T-helper 17 cell (primary cell): Measurements from ENCODE around the gene DENND4A. TPM values are rescaled to one million over a fixed set of nuclear protein-coding genes. Genes with fewer than 3 reads are reported as not detected.
A peak's percentile ranks its signal among the peaks of the same experiment; 100 is the strongest.
"Not testable (repeated sequence)": the region's sequence is repeated elsewhere in the genome, so short reads cannot be mapped to it uniquely, and the experiment has no call there.

Experiments
- ATAC-seq: fragments of 150-1000 bp; cut with Tn5 transposase; 2 replicates; pipeline ENCODE4 v1.10.0; 2021; ENCODE audit warnings: mild to moderate bottlenecking, moderate library complexity
- DNase-seq, 3 donors: peaks; one replicate each; pipeline versions ENCODE4 v3.0.0 to v3.0.0-alpha.2; 2020 to 2021
- H3K9me3 ChIP-seq: one replicate; pipeline ENCODE4 v1.7.0; 2013; ENCODE audit warnings: low read length, mild to moderate bottlenecking; ENCODE audit not compliant: control insufficient read depth, poor library complexity, severe bottlenecking
- H3K27ac Mint-ChIP-seq: one replicate; pipeline ENCODE4 v1.8.0; 2022; ENCODE audit warnings: mild to moderate bottlenecking, moderate library complexity, mixed read lengths
- H3K27me3 Mint-ChIP-seq: one replicate; pipeline ENCODE4 v1.8.0; 2022; ENCODE audit warnings: mixed read lengths
- H3K36me3 Mint-ChIP-seq: one replicate; pipeline ENCODE4 v1.8.0; 2022; ENCODE audit warnings: low read depth, mixed read lengths
- H3K4me1 Mint-ChIP-seq: one replicate; pipeline ENCODE4 v1.8.0; 2022; ENCODE audit warnings: mild to moderate bottlenecking, mixed read lengths
- H3K4me3 Mint-ChIP-seq: one replicate; pipeline ENCODE4 v1.8.0; 2022; ENCODE audit warnings: mild to moderate bottlenecking, moderate library complexity, mixed read lengths
- total RNA-seq, 4 donors: library from RNA in 2 of 4; stranded (reverse) in 2 of 4; gene quantifications; one replicate each; pipeline ENCODE4 v1.2.3 and lab custom pipeline; 2022 to 2026

DENND4A gene
- total RNA-seq, 2 donors from 2014 or later, result 63.5 to 71.7 TPM

DNA sequence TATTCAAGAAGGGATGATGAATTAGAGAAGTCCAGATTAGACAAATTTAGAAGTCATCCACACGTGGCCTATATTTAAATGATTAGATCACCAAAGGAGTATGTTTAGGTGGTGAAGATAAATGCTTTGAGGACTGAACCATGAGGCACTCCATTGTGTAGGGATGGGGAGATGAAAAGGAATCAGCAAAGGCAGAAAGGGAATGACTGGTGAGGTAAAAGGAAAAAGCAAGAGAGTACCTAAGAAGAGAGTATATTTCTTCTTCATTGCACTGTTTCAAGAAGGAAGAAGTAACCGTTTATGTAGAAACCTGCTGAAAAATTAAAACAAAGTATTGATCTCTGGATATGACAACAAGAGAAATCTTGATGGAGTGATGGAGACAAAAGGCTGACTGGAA, 40.7 kb downstream of the DENND4A start:
- Mint-ChIP-seq H3K27ac (peak overlapping the region; percentile 48), H3K4me3 (no peak overlapping the region), H3K27me3 (no peaks in the 10 kb centered on the region), H3K36me3 (peaks cover 8% of the 10 kb centered on the region), H3K4me1 (peaks cover 16% of the 10 kb centered on the region)
- H3K9me3 ChIP-seq, result no peaks in the 10 kb centered on the region
- ATAC-seq (no peak), DNase-seq (no peak)

DNA sequence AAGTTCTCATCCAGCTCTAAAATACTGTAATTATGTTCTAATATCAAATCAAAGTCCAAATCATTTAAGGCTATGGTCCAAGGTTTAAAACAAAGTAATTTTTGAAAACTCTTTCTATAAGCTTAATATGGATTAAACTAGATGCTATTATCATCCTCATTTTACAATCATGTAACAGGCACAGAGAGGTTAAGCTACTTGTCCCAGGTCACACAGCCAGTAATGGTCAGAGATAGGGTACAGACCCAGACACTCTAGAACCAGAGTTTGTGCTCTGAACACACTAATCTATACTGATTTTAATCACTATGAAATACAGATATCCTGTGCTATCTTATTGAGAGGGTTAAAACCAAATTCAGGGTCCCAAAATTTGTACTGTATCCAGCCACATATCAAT, 44.8 kb downstream of the DENND4A start:
- Mint-ChIP-seq H3K4me3 (no peak overlapping the region), H3K4me1 (peaks cover 19% of the 10 kb centered on the region), H3K27ac (peak overlapping the region; percentile 59), H3K36me3 (peaks cover 12% of the 10 kb centered on the region), H3K27me3 (no peaks in the 10 kb centered on the region)
- DNase-seq (no peak), ATAC-seq (no peak)
- no peaks in the 10 kb centered on the region for H3K9me3 ChIP-seq

DNA sequence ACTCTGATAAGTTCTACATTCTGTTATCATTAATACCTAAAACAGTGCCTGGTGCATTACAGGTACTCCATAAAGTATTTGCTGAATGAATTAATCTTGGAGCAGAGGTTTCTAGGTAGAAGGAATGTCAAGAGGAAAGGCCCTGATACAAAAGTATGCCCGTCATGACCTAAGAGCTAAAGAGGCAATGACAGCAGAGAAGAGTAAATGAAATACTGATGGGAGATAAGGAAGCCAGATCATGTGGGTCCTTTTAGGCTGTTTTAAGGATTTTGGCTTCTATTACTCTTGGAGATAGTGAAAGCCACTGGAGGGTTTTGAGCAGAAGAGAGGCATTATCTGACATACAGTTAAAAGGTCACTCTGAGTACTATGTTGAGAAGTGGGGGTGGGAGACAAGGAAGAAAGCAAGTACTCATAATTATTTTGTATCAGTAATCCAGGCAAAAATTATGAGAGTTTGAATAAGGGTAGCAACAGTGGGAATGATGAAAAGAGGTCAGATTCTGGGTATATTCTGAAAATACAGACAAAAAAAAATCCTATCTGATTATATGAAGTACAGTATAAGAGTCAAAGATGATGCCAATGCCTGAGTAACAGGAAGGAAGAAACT, 48.3 kb downstream of the DENND4A start:
- Mint-ChIP-seq H3K27me3 (no peaks in the 10 kb centered on the region), H3K36me3 (peaks cover 5% of the 10 kb centered on the region), H3K4me3 (peak overlapping the region; percentile 13), H3K4me1 (peaks cover 10% of the 10 kb centered on the region), H3K27ac (peak overlapping the region; percentile 92)
- no peak for ATAC-seq
- no peak for DNase-seq
- no peaks in the 10 kb centered on the region for H3K9me3 ChIP-seq

DNA sequence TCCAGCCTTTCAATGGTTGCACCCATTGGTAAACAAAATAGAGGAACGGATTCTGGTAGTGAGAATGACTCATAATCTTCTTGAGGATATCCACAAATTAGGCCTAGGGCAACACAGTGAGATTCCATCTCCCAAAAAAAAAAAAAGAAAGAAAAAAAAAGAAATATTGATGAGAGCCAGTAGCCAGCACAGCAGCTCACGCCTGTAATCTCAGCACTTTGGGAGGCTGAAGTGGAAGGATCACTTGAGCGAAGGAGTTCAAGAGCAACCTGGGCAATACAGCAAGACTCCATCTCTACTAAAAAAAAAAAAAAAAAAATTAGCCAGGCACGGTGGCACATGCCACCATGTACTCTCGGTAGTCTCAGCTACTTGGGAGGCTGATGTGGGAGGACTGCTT, 51.9 kb downstream of the DENND4A start:
- H3K4me3 Mint-ChIP-seq, result peak overlapping the region; percentile 9
- H3K36me3 Mint-ChIP-seq, result peaks cover 8% of the 10 kb centered on the region
- no peaks in the 10 kb centered on the region for H3K9me3 ChIP-seq
- peaks cover 9% of the 10 kb centered on the region for H3K4me1 Mint-ChIP-seq
- no peaks in the 10 kb centered on the region for H3K27me3 Mint-ChIP-seq
- H3K27ac Mint-ChIP-seq, result peak overlapping the region; percentile 84
- no peak for DNase-seq
- ATAC-seq, result peak; percentile 19

DNA sequence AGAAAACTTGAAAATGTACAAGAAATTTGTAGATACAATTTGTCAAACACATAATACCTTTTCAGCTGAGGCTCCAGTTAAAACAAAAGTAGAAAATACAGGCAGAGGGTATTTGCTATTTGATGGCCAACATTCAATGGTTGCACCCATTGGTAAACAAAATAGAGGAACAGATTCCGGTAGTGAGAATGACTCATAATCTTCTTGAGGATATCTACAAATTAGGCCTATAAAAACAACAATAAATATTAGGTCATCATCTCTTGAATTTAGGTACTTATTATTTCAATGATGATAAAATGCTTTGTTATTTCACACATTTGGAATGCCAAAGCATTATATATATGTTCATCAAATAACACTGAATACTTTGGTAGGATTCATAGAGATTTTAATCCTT, 53.4 kb downstream of the DENND4A start:
- peak overlapping the region; percentile 84 for H3K27ac Mint-ChIP-seq
- DNase-seq (no peak), ATAC-seq (no peak)
- H3K27me3 Mint-ChIP-seq, result no peaks in the 10 kb centered on the region
- H3K4me3 Mint-ChIP-seq, result peak overlapping the region; percentile 47
- H3K36me3 Mint-ChIP-seq, result peaks cover 8% of the 10 kb centered on the region
- H3K9me3 ChIP-seq, result no peaks in the 10 kb centered on the region
- peaks cover 2% of the 10 kb centered on the region for H3K4me1 Mint-ChIP-seq

DNA sequence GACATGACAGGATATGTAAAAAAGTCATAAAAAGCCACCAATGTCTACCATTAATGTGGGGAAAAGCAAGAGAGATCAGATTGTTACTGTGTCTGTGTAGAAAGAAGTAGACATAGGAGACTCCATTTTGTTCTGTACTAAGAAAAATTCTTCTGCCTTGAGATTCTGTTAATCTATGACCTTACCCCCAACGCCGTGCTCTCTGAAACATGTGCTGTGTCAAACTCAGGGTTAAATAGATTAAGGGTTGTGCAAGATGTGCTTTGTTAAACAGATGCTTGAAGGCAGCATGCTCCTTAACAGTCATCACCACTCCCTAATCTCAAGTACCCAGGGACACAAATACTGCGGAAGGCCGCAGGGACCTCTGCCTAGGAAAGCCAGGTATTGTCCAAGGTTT, 58.5 kb downstream of the DENND4A start:
- not testable (repeated sequence) for H3K36me3 Mint-ChIP-seq, H3K27me3 Mint-ChIP-seq, H3K9me3 ChIP-seq, DNase-seq, H3K4me1 Mint-ChIP-seq, ATAC-seq
- H3K27ac Mint-ChIP-seq, result peak overlapping the region; percentile 89
- H3K4me3 Mint-ChIP-seq, result peak overlapping the region; percentile 58

DNA sequence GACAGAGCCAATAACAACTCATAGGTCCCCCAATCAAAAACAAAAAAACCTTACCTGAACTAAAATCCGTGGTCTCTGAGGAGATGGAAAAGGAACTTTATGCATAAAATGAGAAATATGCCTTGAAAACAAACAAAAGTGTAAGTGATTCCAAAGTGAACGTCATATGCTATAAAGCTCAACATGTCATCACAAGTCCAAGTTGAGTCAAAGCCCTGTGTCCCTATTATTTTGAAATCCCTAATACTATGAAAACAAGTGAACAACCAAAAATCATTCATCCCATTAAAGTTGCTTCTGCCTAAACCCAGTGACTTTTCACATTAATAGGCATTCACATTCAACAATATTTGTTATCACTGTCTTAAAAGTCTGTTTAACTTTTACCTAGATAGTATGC, 59.4 kb downstream of the DENND4A start:
- no peaks in the 10 kb centered on the region for H3K9me3 ChIP-seq
- peak overlapping the region; percentile 28 for H3K4me3 Mint-ChIP-seq
- peak overlapping the region; percentile 37 for H3K27ac Mint-ChIP-seq
- no peak for DNase-seq
- H3K36me3 Mint-ChIP-seq, result peaks cover 5% of the 10 kb centered on the region
- peaks cover 8% of the 10 kb centered on the region for H3K4me1 Mint-ChIP-seq
- H3K27me3 Mint-ChIP-seq, result no peaks in the 10 kb centered on the region
- ATAC-seq, result no peak

DNA sequence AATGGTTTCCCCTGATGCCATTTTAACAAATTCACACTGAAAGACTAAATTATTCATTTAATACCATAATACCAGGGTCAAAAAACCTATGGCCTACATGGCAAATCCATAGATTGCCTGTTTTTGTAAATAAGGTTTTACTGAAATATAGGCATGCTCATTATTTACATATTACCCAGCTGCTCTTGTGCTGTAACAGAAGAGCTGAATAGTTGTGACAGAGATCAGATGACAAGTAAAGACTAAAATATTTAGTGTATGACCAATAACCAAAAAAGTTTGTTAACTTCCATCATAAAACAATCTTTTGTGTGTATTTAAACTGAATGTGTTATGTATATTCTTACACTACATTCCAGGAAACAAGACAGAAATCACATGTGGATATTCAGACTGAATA, 60.2 kb downstream of the DENND4A start:
- DNase-seq (no peak), ATAC-seq (no peak)
- Mint-ChIP-seq H3K36me3 (peaks cover 3% of the 10 kb centered on the region), H3K4me3 (no peak overlapping the region), H3K4me1 (peaks cover 8% of the 10 kb centered on the region), H3K27me3 (no peaks in the 10 kb centered on the region), H3K27ac (peak overlapping the region; percentile 37)
- H3K9me3 ChIP-seq, result no peaks in the 10 kb centered on the region

DNA sequence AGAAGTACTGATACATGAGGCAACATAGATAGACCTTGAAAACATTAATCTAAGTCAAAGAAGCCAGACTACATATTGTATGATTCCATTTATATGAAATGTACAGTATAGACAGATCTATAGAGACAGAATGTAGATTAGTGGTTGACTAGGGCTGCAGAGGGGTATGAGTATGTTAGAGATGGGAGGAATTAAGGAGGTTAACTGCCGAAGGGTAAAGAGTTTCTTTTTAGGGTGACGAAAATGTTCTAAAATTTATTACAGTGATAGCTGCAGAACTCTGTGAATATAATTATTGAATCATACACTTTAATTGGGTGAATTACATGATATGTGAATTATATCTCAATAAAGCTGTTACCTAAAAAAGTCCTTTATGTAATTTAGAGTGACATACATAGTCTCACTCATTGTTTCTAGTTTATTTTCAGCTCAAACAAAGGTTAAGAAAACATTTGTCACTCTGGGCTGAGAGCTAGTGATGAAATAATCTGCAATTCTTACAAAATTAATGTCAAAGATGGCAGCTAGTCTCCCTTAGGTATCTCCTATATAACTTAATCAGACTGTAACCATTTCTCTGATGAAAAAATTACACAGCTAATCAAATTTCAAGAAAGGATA, 61.4 kb downstream of the DENND4A start:
- Mint-ChIP-seq H3K36me3 (peaks cover 4% of the 10 kb centered on the region), H3K4me3 (no peak overlapping the region), H3K27ac (peak overlapping the region; percentile 80), H3K4me1 (peaks cover 8% of the 10 kb centered on the region), H3K27me3 (no peaks in the 10 kb centered on the region)
- ATAC-seq (no peak), DNase-seq (no peak)
- H3K9me3 ChIP-seq, result no peaks in the 10 kb centered on the region

DNA sequence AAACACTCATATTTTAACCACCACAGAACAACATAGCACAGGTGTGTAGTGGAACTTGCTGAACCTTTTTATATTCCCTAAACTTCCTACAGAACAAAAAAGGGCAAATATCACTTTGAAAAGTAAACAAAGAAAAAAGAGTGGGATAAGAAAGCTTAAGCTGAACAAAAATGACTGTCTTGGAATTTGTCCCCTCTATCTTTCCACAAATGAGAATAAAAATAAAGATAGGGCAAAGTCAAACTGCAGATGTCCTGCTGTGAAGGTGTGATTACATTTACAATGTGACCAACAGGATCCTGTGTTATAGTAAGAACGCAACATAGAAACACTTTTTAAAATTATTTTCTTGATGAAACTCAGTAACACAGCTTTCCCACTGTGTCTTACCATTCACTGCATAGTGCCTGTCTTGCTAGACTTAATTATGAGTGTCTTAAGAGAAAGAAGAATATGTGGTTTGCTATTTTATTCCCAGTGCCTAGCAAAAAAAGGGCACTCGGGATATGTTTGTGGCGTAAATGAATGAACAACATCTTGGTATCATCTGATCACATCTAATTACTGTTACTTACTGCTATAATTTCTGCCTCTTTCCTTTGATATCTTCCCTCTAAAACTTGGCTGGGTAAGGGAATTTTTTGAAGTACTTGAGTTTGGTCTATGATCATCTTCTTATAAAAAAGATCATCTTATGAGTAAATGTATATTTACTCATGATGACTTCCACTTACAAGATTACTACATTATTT, 67.5 kb downstream of the DENND4A start:
- DNase-seq (no peak), ATAC-seq (no peak)
- Mint-ChIP-seq H3K36me3 (peaks cover 4% of the 10 kb centered on the region), H3K27ac (peak overlapping the region; percentile 79), H3K27me3 (no peaks in the 10 kb centered on the region), H3K4me1 (peaks cover 2% of the 10 kb centered on the region), H3K4me3 (peak overlapping the region; percentile 67)
- H3K9me3 ChIP-seq, result no peaks in the 10 kb centered on the region

DNA sequence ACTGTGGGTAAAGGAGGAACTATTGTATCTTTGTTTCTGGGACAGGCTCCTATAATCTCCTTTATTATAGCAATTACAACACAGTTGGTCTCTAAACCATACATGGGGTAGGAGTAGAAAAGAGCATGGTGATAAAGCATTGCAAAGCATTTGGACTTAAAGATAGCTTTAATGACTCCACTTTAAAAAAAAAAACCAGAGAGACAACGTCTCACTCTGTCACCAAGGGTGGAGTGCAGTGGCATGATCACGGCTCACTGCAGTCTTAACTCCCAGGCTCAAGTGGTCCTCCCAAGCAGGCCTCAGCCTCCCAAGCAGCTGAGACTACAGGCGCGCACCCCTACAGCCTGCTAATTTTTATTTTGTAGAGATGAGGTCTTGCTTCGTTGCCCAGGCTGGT, 68.2 kb downstream of the DENND4A start:
- Mint-ChIP-seq H3K27ac (peak overlapping the region; percentile 29), H3K36me3 (peaks cover 4% of the 10 kb centered on the region), H3K4me3 (peak overlapping the region; percentile 49), H3K4me1 (no peaks in the 10 kb centered on the region), H3K27me3 (no peaks in the 10 kb centered on the region)
- ATAC-seq (peak; percentile 20), DNase-seq (no peak)
- no peaks in the 10 kb centered on the region for H3K9me3 ChIP-seq

DNA sequence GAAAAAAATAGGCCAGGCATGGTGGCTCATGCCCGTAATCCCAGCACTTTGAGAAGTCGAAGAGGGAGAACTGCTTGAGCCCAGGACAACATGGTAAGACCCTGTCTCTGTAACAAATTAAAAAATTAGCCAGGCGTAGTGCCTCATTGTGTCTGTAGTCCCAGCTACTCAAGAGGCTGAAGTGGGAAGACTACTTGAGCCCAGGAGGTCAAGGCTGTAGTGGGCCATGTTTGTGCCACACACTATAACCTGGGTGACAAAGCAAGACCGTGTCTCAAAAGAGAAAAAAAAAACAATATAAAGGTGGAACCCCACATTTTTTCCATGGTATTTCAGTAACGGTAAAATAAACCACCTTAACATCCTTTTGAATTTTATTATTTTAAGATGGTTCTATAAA, 69.9 kb downstream of the DENND4A start:
- H3K27ac Mint-ChIP-seq, result peak overlapping the region; percentile 43
- peaks cover 8% of the 10 kb centered on the region for H3K36me3 Mint-ChIP-seq
- DNase-seq, result no peak
- H3K27me3 Mint-ChIP-seq, result no peaks in the 10 kb centered on the region
- no peaks in the 10 kb centered on the region for H3K9me3 ChIP-seq
- no peaks in the 10 kb centered on the region for H3K4me1 Mint-ChIP-seq
- no peak overlapping the region for H3K4me3 Mint-ChIP-seq
- ATAC-seq, result no peak

DNA sequence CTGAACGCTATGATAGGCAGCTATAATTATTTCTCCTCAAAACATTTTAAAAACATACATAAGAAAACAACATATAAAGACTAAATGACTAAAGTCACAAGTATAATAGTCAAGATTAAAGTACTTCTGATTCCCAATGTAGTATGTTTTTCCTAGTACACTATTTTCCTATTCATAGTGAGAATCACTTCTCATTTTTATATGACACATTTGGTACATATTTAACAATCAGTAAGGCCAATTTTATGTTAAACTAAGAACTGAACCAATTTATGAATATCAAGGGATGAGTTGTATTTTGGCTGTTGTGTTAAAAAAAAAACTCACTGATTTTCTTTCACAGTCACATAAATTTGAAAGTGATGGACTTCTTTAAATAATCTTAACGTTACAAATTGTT, 79.7 kb downstream of the DENND4A start:
- H3K4me3 Mint-ChIP-seq, result no peak overlapping the region
- DNase-seq (no peak), ATAC-seq (no peak)
- peaks cover 4% of the 10 kb centered on the region for H3K4me1 Mint-ChIP-seq
- H3K36me3 Mint-ChIP-seq, result peaks cover 11% of the 10 kb centered on the region
- no peaks in the 10 kb centered on the region for H3K9me3 ChIP-seq
- H3K27ac Mint-ChIP-seq, result no peak overlapping the region
- no peaks in the 10 kb centered on the region for H3K27me3 Mint-ChIP-seq
